Hepatocyte (in vitro differentiated cells): ENCODE measurements around the gene RAB42. TPM values are rescaled to one million over a fixed set of nuclear protein-coding genes. Genes with fewer than 3 reads are reported as not detected.

ENCODE experiments used
- DNase-seq: peaks from one replicate; pipeline ENCODE4 v3.0.0-alpha.2; 2016; ENCODE audit warnings: low spot score
- H2AFZ ChIP-seq: fragments of 200-600 bp; sonication (generic); 2 replicates; pipeline ENCODE4 v1.6.0; 2016; ENCODE audit warnings: antibody characterized with exemption, mild to moderate bottlenecking
- H3K27ac ChIP-seq: fragments of 200-600 bp; sonication (generic); 2 replicates; pipeline ENCODE4 v1.5.1; 2016; ENCODE audit warnings: mild to moderate bottlenecking
- H3K27me3 ChIP-seq: fragments of 200-600 bp; sonication (generic); 2 replicates; pipeline ENCODE4 v1.6.1; 2016
- H3K36me3 ChIP-seq: fragments of 200-600 bp; sonication (generic); replicated peaks from 2 replicates; pipeline ENCODE4 v1.5.1; 2016; ENCODE audit warnings: low read depth; ENCODE audit not compliant: insufficient read depth
- H3K4me1 ChIP-seq: fragments of 200-600 bp; sonication (generic); 2 replicates; pipeline ENCODE4 v1.5.1; 2016; ENCODE audit warnings: mild to moderate bottlenecking, moderate library complexity; ENCODE audit not compliant: insufficient read depth
- H3K4me2 ChIP-seq: fragments of 200-600 bp; sonication (generic); 2 replicates; pipeline ENCODE4 v1.6.0; 2016
- H3K4me3 ChIP-seq: fragments of 200-600 bp; sonication (generic); 2 replicates; pipeline ENCODE4 v1.5.1; 2016; ENCODE audit warnings: mild to moderate bottlenecking
- H3K79me2 ChIP-seq: fragments of 200-600 bp; sonication (generic); 2 replicates; pipeline ENCODE4 v1.6.0; 2017; ENCODE audit warnings: mild to moderate bottlenecking
- H3K9me2 ChIP-seq: fragments of 200-600 bp; sonication (generic); replicated peaks from 2 replicates; pipeline ENCODE4 v1.6.0; 2017; ENCODE audit warnings: mild to moderate bottlenecking; ENCODE audit not compliant: insufficient read depth
- H3K9me3 ChIP-seq: fragments of 200-600 bp; sonication (generic); 2 replicates; pipeline ENCODE4 v1.5.1; 2016; ENCODE audit warnings: low read depth, mild to moderate bottlenecking
- H4K20me1 ChIP-seq: fragments of 200-600 bp; sonication (generic); 2 replicates; pipeline ENCODE4 v1.6.0; 2016; ENCODE audit warnings: mild to moderate bottlenecking; ENCODE audit not compliant: insufficient read depth, poor library complexity, severe bottlenecking
- CTCF ChIP-seq: fragments of 200-600 bp; sonication (generic); IDR thresholded peaks from 2 replicates; pipeline ENCODE4 v1.5.1; 2016; ENCODE audit warnings: antibody characterized with exemption, mild to moderate bottlenecking; ENCODE audit not compliant: poor library complexity
- EZH2 ChIP-seq: fragments of 200-600 bp; sonication (generic); IDR thresholded peaks from 2 replicates; pipeline ENCODE4 v1.6.1; 2016; ENCODE audit warnings: antibody characterized with exemption, mild to moderate bottlenecking, borderline replicate concordance
- EZH2phosphoT487 ChIP-seq: fragments of 200-600 bp; sonication (generic); IDR thresholded peaks from one replicate; pipeline ENCODE4 v1.6.1; 2018; ENCODE audit warnings: antibody characterized with exemption, mild to moderate bottlenecking, low read depth, moderate library complexity; ENCODE audit not compliant: unreplicated experiment, severe bottlenecking
- WGBS: methylation state at CpG from one replicate; pipeline ENCODE4 v1.1.6; 2016; ENCODE audit warnings: low lambda C conversion rate; ENCODE audit errors: missing lambda C conversion rate; 5-methylcytosine and 5-hydroxymethylcytosine counted together
- polyA plus RNA-seq: library from polyadenylated mRNA; unstranded; fragments of >200 nt; fragmentation: Nextera tagmentation; extraction: Ambion mirVana; gene quantifications from 2 replicates; pipeline ENCODE4 v1.2.1, GENCODE V29; 2016
- total RNA-seq: library from RNA; depleted of rRNA; stranded (reverse); fragments of >200 nt; gene quantifications from 2 replicates; pipeline ENCODE4 v1.2.3, GENCODE V29; 2014

RAB42 gene
- total and polyA plus RNA-seq, 2 experiments from 2014 or later = 10.3 to 23.6 TPM

DNA sequence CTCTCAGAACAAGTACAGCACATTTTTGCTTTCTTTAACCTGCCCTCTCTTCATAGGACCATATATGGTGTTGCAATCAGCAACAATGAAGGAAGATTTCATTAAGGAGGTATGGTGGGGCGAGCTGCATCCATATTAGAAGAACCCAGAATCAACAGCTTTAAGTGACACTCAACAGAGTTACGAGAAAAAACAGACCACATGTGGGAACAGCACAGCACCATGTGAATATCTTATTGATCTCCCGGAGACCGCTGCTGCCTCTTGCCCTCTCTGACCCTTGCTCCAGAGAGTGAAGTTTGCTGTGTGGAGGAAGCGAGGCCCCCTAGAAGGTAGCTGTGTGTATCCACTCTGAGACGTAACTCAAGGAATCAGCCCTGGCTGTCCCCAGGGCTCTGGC lies 12.9 kb downstream of the RAB42 start:
- WGBS = 68% methylated on average over 6 of the region's 6 CpGs
- H3K4me2 ChIP-seq = no peak overlapping the region
- H3K27me3 ChIP-seq = no peaks in the 10 kb centered on the region
- no peaks in the 10 kb centered on the region for H4K20me1 ChIP-seq
- H3K4me1 ChIP-seq = peaks cover 5% of the 10 kb centered on the region
- H3K4me3 ChIP-seq = no peak overlapping the region
- H3K36me3 ChIP-seq = no peaks in the 10 kb centered on the region
- no peaks in the 10 kb centered on the region for H3K79me2 ChIP-seq
- DNase-seq = no peak
- no peak overlapping the region for H2AFZ ChIP-seq
- no peak for TF ChIP-seq CTCF
- TF ChIP-seq EZH2 = no peak
- no peak for TF ChIP-seq EZH2phosphoT487
- H3K9me3 ChIP-seq = no peaks in the 10 kb centered on the region
- no peaks in the 10 kb centered on the region for H3K9me2 ChIP-seq
- no peak overlapping the region for H3K27ac ChIP-seq

DNA sequence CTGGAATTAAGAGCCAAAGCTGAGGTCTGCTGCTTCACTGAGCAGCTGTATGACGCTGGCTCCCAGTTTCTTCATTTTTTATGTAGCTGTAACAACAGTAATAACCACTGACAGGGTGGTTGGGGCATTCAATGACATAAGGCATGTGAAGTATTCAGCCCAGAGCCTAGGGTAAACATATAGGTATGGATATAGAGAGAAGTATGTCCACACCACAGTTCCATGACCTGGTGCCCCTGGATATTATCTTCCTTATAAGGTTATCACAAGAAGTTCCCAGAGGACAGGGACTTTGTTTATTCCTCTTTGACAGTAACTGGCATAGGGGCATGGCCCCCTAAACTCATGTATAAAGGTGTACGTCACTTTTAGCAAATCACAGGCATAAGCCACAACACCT lies 14.7 kb downstream of the RAB42 start:
- DNase-seq = no peak
- no peaks in the 10 kb centered on the region for H3K9me3 ChIP-seq
- no peak overlapping the region for H2AFZ ChIP-seq
- no peaks in the 10 kb centered on the region for H3K27me3 ChIP-seq
- TF ChIP-seq EZH2 = no peak
- no peak for TF ChIP-seq CTCF
- no peak for TF ChIP-seq EZH2phosphoT487
- H3K4me1 ChIP-seq = no peaks in the 10 kb centered on the region
- H3K4me3 ChIP-seq = no peak overlapping the region
- no peaks in the 10 kb centered on the region for H4K20me1 ChIP-seq
- 86% methylated on average over 2 of the region's 2 CpGs for WGBS
- H3K4me2 ChIP-seq = no peak overlapping the region
- no peaks in the 10 kb centered on the region for H3K36me3 ChIP-seq
- H3K9me2 ChIP-seq = no peaks in the 10 kb centered on the region
- peak overlapping the region; percentile 31 for H3K27ac ChIP-seq
- H3K79me2 ChIP-seq = no peaks in the 10 kb centered on the region

- 98% methylated on average over 5 of the region's 5 CpGs for WGBS
- Histone ChIP-seq H2AFZ (no peak overlapping the region), H3K9me3 (no peaks in the 10 kb centered on the region), H4K20me1 (no peaks in the 10 kb centered on the region), H3K79me2 (no peaks in the 10 kb centered on the region), H3K4me2 (no peak overlapping the region), H3K36me3 (no peaks in the 10 kb centered on the region), H3K9me2 (no peaks in the 10 kb centered on the region), H3K4me1 (no peaks in the 10 kb centered on the region), H3K27ac (no peak overlapping the region), H3K4me3 (no peak overlapping the region), H3K27me3 (no peaks in the 10 kb centered on the region)
- no peak for DNase-seq
- no peak for TF ChIP-seq EZH2phosphoT487
- TF ChIP-seq CTCF = no peak
- no peak for TF ChIP-seq EZH2
Observed at GRCh38 chr1:28613175-28613574, 21.1 kb downstream of the RAB42 start.

DNA sequence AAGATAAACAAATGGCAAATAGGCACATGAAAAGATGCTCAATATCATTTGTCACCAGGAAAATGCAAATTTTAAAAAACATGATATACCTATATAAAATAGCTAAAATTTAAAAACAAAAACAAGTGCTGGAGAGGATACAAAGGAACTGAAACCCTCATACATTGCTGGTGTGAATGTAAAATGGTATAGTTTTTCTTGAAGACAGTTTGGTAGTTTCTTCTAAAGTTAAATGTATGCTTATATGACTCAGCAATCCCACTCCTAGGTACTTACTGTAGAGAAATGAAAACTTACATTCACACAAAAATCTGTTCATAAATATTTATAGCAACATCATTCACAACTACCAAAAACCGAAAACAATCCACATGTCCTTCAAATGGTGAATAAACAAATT lies 39.6 kb downstream of the RAB42 start:
- WGBS = 96% methylated on average over 1 of the region's 1 CpG
- Histone ChIP-seq H3K27ac (no peak overlapping the region), H3K79me2 (no peaks in the 10 kb centered on the region), H3K9me3 (no peaks in the 10 kb centered on the region), H2AFZ (no peak overlapping the region), H3K36me3 (no peaks in the 10 kb centered on the region), H3K4me1 (no peaks in the 10 kb centered on the region), H4K20me1 (no peaks in the 10 kb centered on the region), H3K4me3 (no peak overlapping the region), H3K27me3 (no peaks in the 10 kb centered on the region), H3K4me2 (no peak overlapping the region), H3K9me2 (no peaks in the 10 kb centered on the region)
- TF ChIP-seq CTCF (no peak), EZH2phosphoT487 (no peak), EZH2 (no peak)
- no peak for DNase-seq
